ENCODE measurements around the gene TOP1. TPM values are rescaled to one million over a fixed set of nuclear protein-coding genes. Genes with fewer than 3 reads are reported as not detected.

TOP1 gene
- total RNA-seq, 1 donor from 2014 or later, result 16.2 TPM

- no peak for DNase-seq (ENCODE audit: low read depth)
- no peak for TF ChIP-seq CTCF (conservative IDR thresholded peaks at IDR 0.05; ENCODE audit: low read depth, low read length)
- no peak overlapping the region for H3K4me3 ChIP-seq (ENCODE audit: low read depth, low read length)
Measured at GRCh38 chr20:40984496-40984895, 44.1 kb upstream of the TOP1 start.

DNA sequence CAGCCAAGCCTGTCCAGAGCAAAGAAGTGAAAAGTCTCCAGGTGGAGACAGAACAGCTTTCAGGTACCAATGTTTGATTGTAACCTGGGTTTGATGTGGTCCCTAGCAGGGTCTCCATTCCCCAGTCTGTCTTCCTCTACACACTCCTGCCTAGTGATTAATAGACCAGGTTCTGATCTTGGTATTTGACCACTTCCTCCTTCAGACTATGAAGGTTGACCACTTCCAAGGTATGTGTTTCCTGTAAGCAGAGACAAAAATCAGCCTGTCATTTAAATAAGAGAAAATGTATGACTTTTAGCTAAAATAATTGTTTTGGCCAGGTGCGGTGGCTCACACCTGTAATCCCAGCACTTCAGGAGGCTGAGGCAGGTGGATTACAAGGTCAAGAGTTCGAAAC is 41.8 kb upstream of the TOP1 start:
- no peak for DNase-seq (ENCODE audit: low read depth)
- H3K4me3 ChIP-seq (ENCODE audit: low read depth, low read length), result no peak overlapping the region
- TF ChIP-seq CTCF (conservative IDR thresholded peaks at IDR 0.05; ENCODE audit: low read depth, low read length), result no peak

- no peak overlapping the region for H3K4me3 ChIP-seq (ENCODE audit: low read depth, low read length)
- peak; percentile 90 for TF ChIP-seq CTCF (conservative IDR thresholded peaks at IDR 0.05; ENCODE audit: low read depth, low read length)
- peak; percentile 36 for DNase-seq (ENCODE audit: low read depth)
Measured at GRCh38 chr20:40990542-40991120, 38.0 kb upstream of the TOP1 start.

- no peak for DNase-seq (ENCODE audit: low read depth)
- TF ChIP-seq CTCF (conservative IDR thresholded peaks at IDR 0.05; ENCODE audit: low read depth, low read length), result no peak
- H3K4me3 ChIP-seq (ENCODE audit: low read depth, low read length), result no peak overlapping the region
Measured at GRCh38 chr20:40991181-40991889, 37.3 kb upstream of the TOP1 start.

DNA sequence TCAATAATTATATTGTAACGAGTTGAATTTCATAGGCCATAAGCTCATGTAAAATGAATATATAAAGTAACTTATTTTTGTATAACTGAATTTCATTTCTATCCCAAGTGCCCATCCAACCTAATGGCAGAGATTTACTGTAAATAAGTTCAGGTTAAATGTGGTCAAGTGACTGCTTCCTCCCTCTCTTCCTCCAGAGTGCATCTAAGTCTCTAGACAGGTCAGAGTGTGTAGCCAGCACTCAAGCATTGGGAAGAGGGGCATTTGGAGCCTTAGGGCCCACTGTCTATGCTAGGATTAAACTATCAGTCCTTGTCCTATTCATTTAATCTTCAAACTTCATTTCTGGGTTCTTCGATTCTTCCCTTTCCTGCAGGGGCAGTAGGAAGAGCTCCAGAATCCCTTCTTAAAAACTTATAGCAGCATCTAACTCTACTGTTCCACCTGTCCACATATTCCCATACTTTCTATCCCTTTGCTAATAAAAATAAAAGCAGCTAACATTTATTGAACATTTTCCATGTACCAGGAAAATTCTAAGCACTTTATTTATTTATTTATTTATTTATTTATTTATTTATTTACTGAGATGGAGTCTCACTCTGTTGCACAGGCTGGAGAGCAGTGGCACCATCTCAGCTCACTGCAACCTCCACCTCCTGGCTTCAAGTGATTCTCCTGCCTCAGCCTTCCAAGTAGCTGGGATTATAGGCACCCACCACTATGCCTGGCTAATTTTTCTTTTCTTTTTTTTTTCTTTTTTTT is 36.1 kb upstream of the TOP1 start:
- no peak for DNase-seq (ENCODE audit: low read depth)
- no peak for TF ChIP-seq CTCF (conservative IDR thresholded peaks at IDR 0.05; ENCODE audit: low read depth, low read length)
- no peak overlapping the region for H3K4me3 ChIP-seq (ENCODE audit: low read depth, low read length)

GRCh38 chr20:40993794-40994540 is 34.7 kb upstream of the TOP1 start:
- no peak for DNase-seq (ENCODE audit: low read depth)
- TF ChIP-seq CTCF (conservative IDR thresholded peaks at IDR 0.05; ENCODE audit: low read depth, low read length), result no peak
- H3K4me3 ChIP-seq (ENCODE audit: low read depth, low read length), result no peak overlapping the region

Data from epithelial cell of proximal tubule (primary cell).